Endodermal cell (in vitro differentiated cells): Measurements from ENCODE around the gene TCF12. TPM values are rescaled to one million over a fixed set of nuclear protein-coding genes. Genes with fewer than 3 reads are reported as not detected.

Source experiments
- DNase-seq: peaks from one replicate; pipeline ENCODE4 v3.0.0-alpha.2; 2017
- H3K27ac ChIP-seq: 2 replicates; pipeline ENCODE4 v1.5.1; 2013; ENCODE audit warnings: mild to moderate bottlenecking, low read depth, low read length, moderate library complexity
- H3K27me3 ChIP-seq: 2 replicates; pipeline ENCODE4 v1.6.1; 2013; ENCODE audit warnings: mild to moderate bottlenecking, low read length, moderate library complexity; ENCODE audit not compliant: insufficient read depth, control insufficient read depth, poor library complexity, severe bottlenecking
- H3K36me3 ChIP-seq: 2 replicates; pipeline ENCODE4 v1.7.0; 2013; ENCODE audit warnings: mild to moderate bottlenecking, low read length, moderate library complexity; ENCODE audit not compliant: control insufficient read depth, insufficient read depth
- H3K4me1 ChIP-seq: one replicate; pipeline ENCODE4 v1.7.0; 2013; ENCODE audit warnings: low read length; ENCODE audit not compliant: control insufficient read depth, insufficient read depth
- H3K4me3 ChIP-seq: 2 replicates; pipeline ENCODE4 v1.5.1; 2013; ENCODE audit warnings: mild to moderate bottlenecking, low read length, moderate library complexity
- H3K9ac ChIP-seq: 2 replicates; pipeline ENCODE4 v1.6.1; 2013; ENCODE audit warnings: mild to moderate bottlenecking, low read length, moderate library complexity; ENCODE audit not compliant: poor library complexity, severe bottlenecking; ENCODE audit errors: extremely low read depth
- H3K9me3 ChIP-seq: 2 replicates; pipeline ENCODE4 v1.6.1; 2013; ENCODE audit warnings: mild to moderate bottlenecking, low read length, moderate library complexity; ENCODE audit not compliant: control insufficient read depth
- H3K27ac Mint-ChIP-seq: 2 replicates; pipeline ENCODE4 v1.8.0; 2020; ENCODE audit warnings: mixed read lengths
- H3K27me3 Mint-ChIP-seq: 2 replicates; pipeline ENCODE4 v1.8.0; 2021; ENCODE audit warnings: mild to moderate bottlenecking, mixed read lengths; ENCODE audit not compliant: insufficient read depth
- H3K36me3 Mint-ChIP-seq: 2 replicates; pipeline ENCODE4 v1.8.0; 2020; ENCODE audit warnings: low read depth, mixed read lengths
- H3K4me1 Mint-ChIP-seq: 2 replicates; pipeline ENCODE4 v1.8.0; 2020; ENCODE audit warnings: mixed read lengths
- H3K4me3 Mint-ChIP-seq: 2 replicates; pipeline ENCODE4 v1.8.0; 2020; ENCODE audit warnings: mild to moderate bottlenecking, moderate library complexity, mixed read lengths
- H3K9me3 Mint-ChIP-seq: 2 replicates; pipeline ENCODE4 v1.8.0; 2020; ENCODE audit warnings: mild to moderate bottlenecking, mixed read lengths
- WGBS, 2 experiments: methylation state at CpG; one replicate each; pipeline versions ENCODE4 v1.1.5 to v1.1.7; 2013; ENCODE audit warnings: missing lambda C conversion rate in 2 of 2, mixed read lengths in 1 of 2; ENCODE audit not compliant: insufficient coverage in 1 of 2, insufficient read length in 1 of 2; 5-methylcytosine and 5-hydroxymethylcytosine counted together
- total RNA-seq, 2 donors: library from RNA; stranded (reverse); fragmentation: NEBNext Ultra II Directional in 1 of 2; extraction: Animal tissue kit (Norgen Biotek cat#: 25700) in 1 of 2; gene quantifications; 2 replicates in 1 of 2; 3 replicates in 1 of 2; pipeline ENCODE4 v1.2.1, GENCODE V29; 2021
- TF ChIP-seq, protein P1 (sequence below): fragments of 200-600 bp; sonication (generic); conservative IDR thresholded peaks from 2 replicates; pipeline ENCODE4 v1.5.0; 2021; ENCODE audit warnings: antibody characterized with exemption, mild to moderate bottlenecking

The TCF12 gene
- total RNA-seq, 2 donors from 2014 or later: 103 to 121 TPM

DNA sequence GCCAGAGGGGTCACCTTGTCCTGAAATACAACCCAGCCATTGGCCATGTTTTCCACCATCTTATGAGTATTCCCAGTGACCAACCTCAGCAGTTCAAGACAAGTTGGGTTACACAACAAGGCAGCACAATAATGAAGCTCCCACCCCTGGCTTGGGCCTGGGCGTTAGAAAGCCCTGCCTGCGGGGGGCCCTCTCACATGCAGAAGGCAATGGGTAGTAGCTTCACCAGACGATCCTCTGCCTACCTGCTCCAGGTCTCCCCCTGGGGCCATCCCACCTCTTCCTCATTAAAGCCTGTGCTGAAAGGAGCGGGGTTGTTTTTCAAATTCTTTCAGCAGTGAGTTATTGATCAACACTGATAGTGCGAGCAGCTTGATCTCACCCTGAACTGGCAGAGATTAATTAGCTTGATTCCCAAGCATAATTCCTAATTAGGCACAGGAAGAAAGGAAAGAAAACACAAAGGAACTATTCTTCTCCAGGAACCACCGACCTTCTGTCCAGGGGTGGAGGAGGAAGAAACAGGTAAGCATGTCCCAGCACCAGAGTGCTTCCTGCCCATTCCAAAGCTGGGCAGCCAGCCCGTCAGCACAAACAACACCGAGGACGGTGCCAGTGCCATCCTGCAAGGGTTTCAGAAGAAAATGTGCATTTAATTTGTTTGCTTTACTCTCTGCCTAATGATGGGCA lies 378.2 kb downstream of the TCF12 start:
- Mint-ChIP-seq H3K27ac (no peak overlapping the region), H3K4me3 (no peak overlapping the region), H3K36me3 (peaks cover 3% of the 10 kb centered on the region), H3K9me3 (no peaks in the 10 kb centered on the region), H3K4me1 (no peaks in the 10 kb centered on the region), H3K27me3 (no peaks in the 10 kb centered on the region)
- H3K27me3 ChIP-seq: no peaks in the 10 kb centered on the region
- no peak overlapping the region for H3K9ac ChIP-seq
- no peak overlapping the region for H3K27ac ChIP-seq
- WGBS, 2 experiments: 92 to 93% methylated on average over 5 to 9 of the region's 9 CpGs
- peak; percentile 75 for DNase-seq
- no peak overlapping the region for H3K4me3 ChIP-seq
- no peaks in the 10 kb centered on the region for H3K4me1 ChIP-seq
- H3K36me3 ChIP-seq: peaks cover 5% of the 10 kb centered on the region
- H3K9me3 ChIP-seq: no peaks in the 10 kb centered on the region
- TF ChIP-seq, protein P1, sequence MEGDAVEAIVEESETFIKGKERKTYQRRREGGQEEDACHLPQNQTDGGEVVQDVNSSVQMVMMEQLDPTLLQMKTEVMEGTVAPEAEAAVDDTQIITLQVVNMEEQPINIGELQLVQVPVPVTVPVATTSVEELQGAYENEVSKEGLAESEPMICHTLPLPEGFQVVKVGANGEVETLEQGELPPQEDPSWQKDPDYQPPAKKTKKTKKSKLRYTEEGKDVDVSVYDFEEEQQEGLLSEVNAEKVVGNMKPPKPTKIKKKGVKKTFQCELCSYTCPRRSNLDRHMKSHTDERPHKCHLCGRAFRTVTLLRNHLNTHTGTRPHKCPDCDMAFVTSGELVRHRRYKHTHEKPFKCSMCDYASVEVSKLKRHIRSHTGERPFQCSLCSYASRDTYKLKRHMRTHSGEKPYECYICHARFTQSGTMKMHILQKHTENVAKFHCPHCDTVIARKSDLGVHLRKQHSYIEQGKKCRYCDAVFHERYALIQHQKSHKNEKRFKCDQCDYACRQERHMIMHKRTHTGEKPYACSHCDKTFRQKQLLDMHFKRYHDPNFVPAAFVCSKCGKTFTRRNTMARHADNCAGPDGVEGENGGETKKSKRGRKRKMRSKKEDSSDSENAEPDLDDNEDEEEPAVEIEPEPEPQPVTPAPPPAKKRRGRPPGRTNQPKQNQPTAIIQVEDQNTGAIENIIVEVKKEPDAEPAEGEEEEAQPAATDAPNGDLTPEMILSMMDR: peak; percentile 25

DNA sequence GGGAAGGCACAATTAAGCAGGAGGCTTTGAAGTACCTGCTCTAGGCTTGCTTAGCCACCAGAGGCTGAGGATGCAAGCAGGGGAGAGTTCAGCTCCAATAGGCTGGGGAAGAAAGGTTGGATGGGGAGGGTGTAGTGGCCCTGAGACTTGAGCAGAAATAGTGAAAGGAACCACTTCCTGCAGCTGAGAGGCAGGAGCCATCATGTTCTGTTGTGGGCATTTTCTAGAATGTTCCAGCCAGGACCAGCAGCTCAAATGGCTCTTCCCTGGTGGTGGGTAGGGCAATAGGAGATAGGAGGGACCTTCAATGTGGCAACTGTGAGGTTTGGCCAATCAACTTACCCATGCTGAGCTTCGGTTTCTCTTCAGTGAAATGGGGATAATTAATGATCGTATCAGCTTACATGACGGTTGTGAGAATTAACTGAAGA lies 378.7 kb downstream of the TCF12 start:
- Histone ChIP-seq H3K27me3 (no peaks in the 10 kb centered on the region), H3K9me3 (no peaks in the 10 kb centered on the region), H3K36me3 (peaks cover 5% of the 10 kb centered on the region), H3K4me3 (no peak overlapping the region), H3K9ac (no peak overlapping the region), H3K27ac (no peak overlapping the region), H3K4me1 (no peaks in the 10 kb centered on the region)
- no peak for DNase-seq
- H3K4me3 Mint-ChIP-seq: no peak overlapping the region
- H3K4me1 Mint-ChIP-seq: no peaks in the 10 kb centered on the region
- WGBS, 2 experiments: 83 to 86% methylated on average over 1 to 3 of the region's 3 CpGs
- TF ChIP-seq, protein P1: no peak
- H3K27me3 Mint-ChIP-seq: no peaks in the 10 kb centered on the region
- H3K36me3 Mint-ChIP-seq: peaks cover 3% of the 10 kb centered on the region
- no peaks in the 10 kb centered on the region for H3K9me3 Mint-ChIP-seq
- H3K27ac Mint-ChIP-seq: no peak overlapping the region

DNA sequence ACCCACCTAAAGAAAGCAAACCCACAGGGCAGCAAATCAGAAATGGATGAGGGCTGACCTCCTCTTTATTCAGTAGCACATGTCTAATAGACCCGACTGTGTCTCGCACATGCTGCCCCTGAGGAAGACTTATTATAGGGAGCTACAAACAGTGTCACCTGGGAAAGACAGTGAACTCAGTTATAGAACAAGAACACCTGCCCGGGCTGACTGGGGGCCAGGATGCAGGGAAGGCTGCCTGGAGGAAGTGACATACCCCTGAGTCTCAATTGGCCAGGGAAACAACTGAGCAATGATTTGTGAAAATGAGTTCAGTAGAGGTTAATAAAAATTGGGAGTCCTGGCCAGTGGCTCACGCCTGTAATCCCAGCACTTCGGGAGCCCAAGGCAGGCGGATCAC lies 379.2 kb downstream of the TCF12 start:
- Histone ChIP-seq H3K4me1 (no peaks in the 10 kb centered on the region), H3K9ac (no peak overlapping the region), H3K9me3 (no peaks in the 10 kb centered on the region), H3K36me3 (peaks cover 5% of the 10 kb centered on the region), H3K27ac (no peak overlapping the region), H3K27me3 (no peaks in the 10 kb centered on the region), H3K4me3 (no peak overlapping the region)
- H3K36me3 Mint-ChIP-seq: peaks cover 3% of the 10 kb centered on the region
- H3K4me1 Mint-ChIP-seq: peaks cover under 1% of the 10 kb centered on the region
- 94 to 96% methylated on average over 6 of the region's 6 CpGs for WGBS, 2 experiments
- no peak overlapping the region for H3K4me3 Mint-ChIP-seq
- DNase-seq: no peak
- H3K27me3 Mint-ChIP-seq: no peaks in the 10 kb centered on the region
- H3K27ac Mint-ChIP-seq: no peak overlapping the region
- no peaks in the 10 kb centered on the region for H3K9me3 Mint-ChIP-seq
- TF ChIP-seq, protein P1: no peak
